Mucosa of rectum (tissue), 2 donors: ENCODE results near the gene PLCB2.
A peak's percentile ranks its signal among the peaks of the same experiment; 100 is the strongest.

Experiments used
- H3K27ac ChIP-seq, 2 donors: one replicate each; pipeline ENCODE4 v1.7.0; 2013; ENCODE audit warnings: inconsistent platforms in 2 of 2, low read depth in 2 of 2, low read length in 2 of 2
- H3K27me3 ChIP-seq, 2 donors: one replicate each; pipeline ENCODE4 v1.7.0; 2013; ENCODE audit warnings: low read length in 2 of 2; ENCODE audit not compliant: control insufficient read depth in 2 of 2, insufficient read depth in 2 of 2
- H3K36me3 ChIP-seq, 2 donors: one replicate each; pipeline ENCODE4 v1.7.0; 2013; ENCODE audit warnings: low read length in 2 of 2; ENCODE audit not compliant: control insufficient read depth in 2 of 2, insufficient read depth in 2 of 2
- H3K4me1 ChIP-seq, 2 donors: one replicate each; pipeline ENCODE4 v1.7.0; 2013; ENCODE audit warnings: low read length in 2 of 2, mild to moderate bottlenecking in 1 of 2; ENCODE audit not compliant: control insufficient read depth in 2 of 2, insufficient read depth in 2 of 2
- H3K4me3 ChIP-seq, 2 donors: one replicate each; pipeline ENCODE4 v1.7.0; 2013; ENCODE audit warnings: low read length in 2 of 2
- H3K9ac ChIP-seq, 2 donors: one replicate each; pipeline ENCODE4 v1.7.0; 2013; ENCODE audit warnings: low read length in 2 of 2, low read depth in 1 of 2, mild to moderate bottlenecking in 1 of 2
- H3K9me3 ChIP-seq, 2 donors: one replicate each; pipeline ENCODE4 v1.7.0; 2013; ENCODE audit warnings: low read length in 2 of 2; ENCODE audit not compliant: control insufficient read depth in 2 of 2
- donor health status: healthy.
- donor health status: Normal muscosa, but diverticular disease.

Gene PLCB2

GRCh38 chr15:40340038-40340739 is 32.5 kb upstream of the PLCB2 start:
- H3K36me3 ChIP-seq: no peaks in the 10 kb centered on the region
- H3K4me1 ChIP-seq: peaks cover 73% of the 10 kb centered on the region in 2 donors
- H3K9ac ChIP-seq: peak overlapping the region; percentile 81 to 87
- H3K4me3 ChIP-seq: peak overlapping the region; percentile 65 to 72
- no peaks in the 10 kb centered on the region for H3K27me3 ChIP-seq
- no peaks in the 10 kb centered on the region for H3K9me3 ChIP-seq
- peak overlapping the region; percentile 92 to 94 for H3K27ac ChIP-seq

- Histone ChIP-seq H3K9me3 (no peaks in the 10 kb centered on the region), H3K36me3 (no peaks in the 10 kb centered on the region), H3K4me3 (peak overlapping the region; percentile 65 to 72), H3K4me1 (peaks cover 69 to 73% of the 10 kb centered on the region in 2 donors), H3K27me3 (no peaks in the 10 kb centered on the region), H3K27ac (peak overlapping the region; percentile 92 to 94), H3K9ac (peak overlapping the region; percentile 81 to 87)
These were observed 31.8 kb upstream of the PLCB2 start for GRCh38 chr15:40339621-40339945.

GRCh38 chr15:40338921-40339620 is 31.3 kb upstream of the PLCB2 start:
- H3K27me3 ChIP-seq: no peaks in the 10 kb centered on the region
- H3K4me3 ChIP-seq: peak overlapping the region; percentile 65 to 72
- H3K9ac ChIP-seq: peak overlapping the region; percentile 81 to 87
- H3K27ac ChIP-seq: peak overlapping the region; percentile 92 to 94
- H3K9me3 ChIP-seq: no peaks in the 10 kb centered on the region
- H3K4me1 ChIP-seq: peaks cover 69 to 73% of the 10 kb centered on the region in 2 donors
- no peaks in the 10 kb centered on the region for H3K36me3 ChIP-seq

- peaks cover 66 to 69% of the 10 kb centered on the region in 2 donors for H3K4me1 ChIP-seq
- H3K27ac ChIP-seq: peak overlapping the region; percentile 11 to 61
- peak overlapping the region in 1 of 2 donors; percentile 53 for H3K4me3 ChIP-seq
- no peaks in the 10 kb centered on the region for H3K27me3 ChIP-seq
- no peaks in the 10 kb centered on the region for H3K9me3 ChIP-seq
- no peaks in the 10 kb centered on the region for H3K36me3 ChIP-seq
- H3K9ac ChIP-seq: peak overlapping the region in 1 of 2 donors; percentile 36
These were observed 30.4 kb upstream of the PLCB2 start for GRCh38 chr15:40338041-40338657.

GRCh38 chr15:40337597-40337996 is 29.9 kb upstream of the PLCB2 start:
- Histone ChIP-seq H3K9me3 (no peaks in the 10 kb centered on the region), H3K36me3 (no peaks in the 10 kb centered on the region), H3K4me3 (peak overlapping the region in 1 of 2 donors; percentile 53), H3K9ac (no peak overlapping the region), H3K4me1 (peaks cover 60 to 64% of the 10 kb centered on the region in 2 donors), H3K27me3 (no peaks in the 10 kb centered on the region), H3K27ac (peak overlapping the region in 1 of 2 donors; percentile 61)

GRCh38 chr15:40336744-40337122 is 29.0 kb upstream of the PLCB2 start:
- Histone ChIP-seq H3K36me3 (no peaks in the 10 kb centered on the region), H3K9me3 (no peaks in the 10 kb centered on the region), H3K27me3 (no peaks in the 10 kb centered on the region), H3K27ac (peak overlapping the region in 1 of 2 donors; percentile 16), H3K9ac (no peak overlapping the region), H3K4me3 (no peak overlapping the region), H3K4me1 (peaks cover 54 to 64% of the 10 kb centered on the region in 2 donors)

- H3K27ac ChIP-seq: peak overlapping the region in 1 of 2 donors; percentile 16
- H3K9me3 ChIP-seq: no peaks in the 10 kb centered on the region
- no peak overlapping the region for H3K4me3 ChIP-seq
- H3K9ac ChIP-seq: no peak overlapping the region
- peaks cover 48 to 58% of the 10 kb centered on the region in 2 donors for H3K4me1 ChIP-seq
- H3K27me3 ChIP-seq: no peaks in the 10 kb centered on the region
- H3K36me3 ChIP-seq: no peaks in the 10 kb centered on the region
These were observed 28.4 kb upstream of the PLCB2 start for GRCh38 chr15:40335938-40336743.

GRCh38 chr15:40334941-40335795 is 27.4 kb upstream of the PLCB2 start:
- H3K27ac ChIP-seq: peak overlapping the region; percentile 48 to 82
- no peak overlapping the region for H3K9ac ChIP-seq
- H3K4me1 ChIP-seq: peaks cover 44 to 50% of the 10 kb centered on the region in 2 donors
- no peaks in the 10 kb centered on the region for H3K27me3 ChIP-seq
- no peak overlapping the region for H3K4me3 ChIP-seq
- no peaks in the 10 kb centered on the region for H3K9me3 ChIP-seq
- no peaks in the 10 kb centered on the region for H3K36me3 ChIP-seq

GRCh38 chr15:40334541-40334940 is 26.8 kb upstream of the PLCB2 start:
- Histone ChIP-seq H3K9ac (peak overlapping the region in 1 of 2 donors; percentile 16), H3K27ac (peak overlapping the region; percentile 48 to 82), H3K9me3 (no peaks in the 10 kb centered on the region), H3K4me3 (no peak overlapping the region), H3K27me3 (no peaks in the 10 kb centered on the region), H3K36me3 (no peaks in the 10 kb centered on the region), H3K4me1 (peaks cover 38 to 44% of the 10 kb centered on the region in 2 donors)
